GF-D8 (cell line): Measurements from ENCODE around the gene SOBP.

Experiments used
- DNase-seq: peaks from one replicate; lab custom pipeline; 2025; lab: John Stamatoyannopoulos, UW

Gene SOBP

GRCh38 chr6:107554326-107554725 is 64.4 kb downstream of the SOBP start:
- no peak for DNase-seq

GRCh38 chr6:107554918-107555317 is 65.0 kb downstream of the SOBP start:
- no peak for DNase-seq

GRCh38 chr6:107555449-107555848 is 65.5 kb downstream of the SOBP start:
- no peak for DNase-seq

GRCh38 chr6:107556082-107556481 is 66.2 kb downstream of the SOBP start:
- no peak for DNase-seq

- no peak for DNase-seq
Observed at GRCh38 chr6:107557698-107558097, 67.8 kb downstream of the SOBP start.

- no peak for DNase-seq
Observed at GRCh38 chr6:107560657-107561056, 70.7 kb downstream of the SOBP start.

GRCh38 chr6:107561306-107561705 is 71.4 kb downstream of the SOBP start:
- no peak for DNase-seq

GRCh38 chr6:107563694-107564588 is 74.0 kb downstream of the SOBP start:
- DNase-seq = no peak

- no peak for DNase-seq
Observed at GRCh38 chr6:107564589-107564951, 74.7 kb downstream of the SOBP start.

- no peak for DNase-seq
Observed at GRCh38 chr6:107565165-107565723, 75.3 kb downstream of the SOBP start.

GRCh38 chr6:107567643-107568042 is 77.7 kb downstream of the SOBP start:
- DNase-seq = no peak

- DNase-seq = no peak
Observed at GRCh38 chr6:107569473-107569872, 79.6 kb downstream of the SOBP start.

GRCh38 chr6:107571354-107571753 is 81.4 kb downstream of the SOBP start:
- no peak for DNase-seq

- DNase-seq = no peak
Observed at GRCh38 chr6:107572886-107573285, 83.0 kb downstream of the SOBP start.

GRCh38 chr6:107574856-107575255 is 84.9 kb downstream of the SOBP start:
- no peak for DNase-seq

- DNase-seq = no peak
Observed at GRCh38 chr6:107576852-107577251, 86.9 kb downstream of the SOBP start.

- DNase-seq = no peak
Observed at GRCh38 chr6:107578642-107579341, 88.9 kb downstream of the SOBP start.

- DNase-seq = no peak
Observed at GRCh38 chr6:107579456-107580056, 89.6 kb downstream of the SOBP start.

GRCh38 chr6:107582086-107582485 is 92.2 kb downstream of the SOBP start:
- DNase-seq = no peak

- DNase-seq = no peak
Observed at GRCh38 chr6:107584726-107585125, 94.8 kb downstream of the SOBP start.

- no peak for DNase-seq
Observed at GRCh38 chr6:107585815-107586435, 96.0 kb downstream of the SOBP start.

- no peak for DNase-seq
Observed at GRCh38 chr6:107587451-107587850, 97.5 kb downstream of the SOBP start.
